GM12873 (cell line): ENCODE measurements around the gene NSD2.

Source experiments
- TF ChIP-seq, protein P1 (sequence below): IDR thresholded peaks from 2 replicates; pipeline ENCODE4 v1.5.1; 2012; ENCODE audit warnings: low read depth, mild to moderate bottlenecking, moderate library complexity, low read length, control low read depth; ENCODE audit not compliant: insufficient read depth; ENCODE audit errors: missing control alignments

The NSD2 gene

DNA sequence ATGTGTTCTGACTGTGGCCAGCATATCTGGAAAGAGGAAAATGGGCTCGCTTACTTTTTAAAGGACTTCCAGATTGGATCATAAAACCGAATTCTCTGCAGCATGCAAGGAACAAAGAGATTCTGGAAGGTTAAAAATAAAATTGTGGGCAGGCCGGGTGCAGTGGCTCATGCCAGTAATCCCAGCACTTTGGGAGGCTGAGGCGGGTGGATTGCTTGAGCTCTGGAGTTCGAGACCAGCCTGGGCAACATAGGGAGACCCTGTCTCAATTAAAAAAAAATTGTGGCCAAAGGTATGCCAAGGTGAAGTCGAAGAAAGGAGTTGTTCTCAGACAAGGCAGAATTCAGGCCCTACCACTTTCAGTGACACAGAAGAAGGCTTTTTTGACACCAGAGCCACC lies 99.7 kb downstream of the NSD2 start:
- TF ChIP-seq, protein P1, sequence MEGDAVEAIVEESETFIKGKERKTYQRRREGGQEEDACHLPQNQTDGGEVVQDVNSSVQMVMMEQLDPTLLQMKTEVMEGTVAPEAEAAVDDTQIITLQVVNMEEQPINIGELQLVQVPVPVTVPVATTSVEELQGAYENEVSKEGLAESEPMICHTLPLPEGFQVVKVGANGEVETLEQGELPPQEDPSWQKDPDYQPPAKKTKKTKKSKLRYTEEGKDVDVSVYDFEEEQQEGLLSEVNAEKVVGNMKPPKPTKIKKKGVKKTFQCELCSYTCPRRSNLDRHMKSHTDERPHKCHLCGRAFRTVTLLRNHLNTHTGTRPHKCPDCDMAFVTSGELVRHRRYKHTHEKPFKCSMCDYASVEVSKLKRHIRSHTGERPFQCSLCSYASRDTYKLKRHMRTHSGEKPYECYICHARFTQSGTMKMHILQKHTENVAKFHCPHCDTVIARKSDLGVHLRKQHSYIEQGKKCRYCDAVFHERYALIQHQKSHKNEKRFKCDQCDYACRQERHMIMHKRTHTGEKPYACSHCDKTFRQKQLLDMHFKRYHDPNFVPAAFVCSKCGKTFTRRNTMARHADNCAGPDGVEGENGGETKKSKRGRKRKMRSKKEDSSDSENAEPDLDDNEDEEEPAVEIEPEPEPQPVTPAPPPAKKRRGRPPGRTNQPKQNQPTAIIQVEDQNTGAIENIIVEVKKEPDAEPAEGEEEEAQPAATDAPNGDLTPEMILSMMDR: no peak

DNA sequence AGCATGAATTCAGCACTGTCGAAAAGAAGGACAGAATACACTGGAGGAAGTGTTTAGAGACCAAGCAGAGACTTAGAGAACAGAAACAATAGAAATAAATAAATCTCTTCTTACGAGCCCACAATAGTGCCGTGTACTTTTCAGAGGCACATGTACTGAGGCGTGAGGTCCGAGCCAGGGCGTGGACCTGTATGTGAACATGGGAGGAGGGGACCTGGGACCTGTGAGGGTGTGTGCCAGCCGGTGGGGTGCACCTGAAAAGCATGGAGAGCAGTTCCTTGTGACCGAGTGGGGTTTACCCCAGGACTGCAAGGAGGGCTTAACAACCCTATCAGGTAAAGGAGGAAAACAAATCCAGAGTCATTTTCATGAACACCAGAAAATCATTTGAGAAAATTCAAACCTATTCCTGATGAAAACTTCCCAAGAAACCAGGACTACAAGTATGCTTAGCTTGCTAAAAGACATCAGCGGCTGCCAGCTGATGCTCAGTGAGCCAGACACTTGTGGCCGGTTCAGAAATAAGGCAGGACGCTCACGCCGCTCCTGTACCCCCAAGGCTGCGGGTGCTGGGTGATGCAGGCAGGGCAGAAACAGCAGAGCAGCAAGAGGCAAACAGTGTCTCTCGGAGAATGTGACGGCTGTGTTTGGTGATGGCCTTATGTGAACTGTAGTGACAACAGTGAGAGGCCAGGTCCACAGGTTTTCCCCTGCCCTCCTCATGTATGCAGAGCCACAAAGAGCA lies 100.4 kb downstream of the NSD2 start:
- TF ChIP-seq, protein P1: no peak

DNA sequence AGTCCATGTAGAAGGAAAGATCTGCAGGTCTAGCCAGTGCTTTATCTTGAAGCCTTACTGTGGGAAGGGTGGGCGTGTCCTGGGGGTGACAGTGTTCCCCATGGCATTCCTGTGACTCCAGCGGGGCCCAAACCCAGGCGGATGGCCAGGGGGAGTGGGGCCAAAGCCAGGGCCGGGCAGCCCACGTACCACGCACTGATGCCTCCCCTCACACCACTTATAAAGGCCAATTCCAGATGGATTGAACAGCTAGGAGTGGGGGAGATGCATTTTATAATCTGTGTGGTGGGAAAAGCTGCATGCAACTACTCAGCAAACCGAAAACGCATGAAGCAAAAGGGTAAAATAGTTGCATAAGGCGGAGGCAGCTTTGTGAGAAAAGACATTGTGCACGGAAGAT lies 101.2 kb downstream of the NSD2 start:
- TF ChIP-seq, protein P1: no peak

DNA sequence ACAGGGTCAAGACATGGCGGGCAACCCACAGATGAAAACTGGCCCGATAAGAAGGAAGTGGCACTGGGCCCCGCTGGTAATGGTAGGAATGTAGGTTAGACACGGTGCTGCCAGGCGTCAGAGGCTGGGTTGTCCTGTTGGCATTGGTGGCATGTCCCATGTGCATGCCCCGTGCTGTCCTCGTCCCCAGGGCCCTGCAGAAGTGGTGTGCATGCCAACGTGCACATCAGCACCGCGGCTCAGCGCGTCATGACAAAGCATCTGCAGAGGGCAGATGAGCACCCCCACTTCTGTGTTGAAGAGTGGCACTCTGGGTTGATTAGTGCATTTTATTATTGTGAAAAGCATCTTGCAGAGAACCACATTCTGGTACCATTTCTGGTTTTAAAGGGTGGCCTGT lies 102.0 kb downstream of the NSD2 start:
- TF ChIP-seq, protein P1: no peak

DNA sequence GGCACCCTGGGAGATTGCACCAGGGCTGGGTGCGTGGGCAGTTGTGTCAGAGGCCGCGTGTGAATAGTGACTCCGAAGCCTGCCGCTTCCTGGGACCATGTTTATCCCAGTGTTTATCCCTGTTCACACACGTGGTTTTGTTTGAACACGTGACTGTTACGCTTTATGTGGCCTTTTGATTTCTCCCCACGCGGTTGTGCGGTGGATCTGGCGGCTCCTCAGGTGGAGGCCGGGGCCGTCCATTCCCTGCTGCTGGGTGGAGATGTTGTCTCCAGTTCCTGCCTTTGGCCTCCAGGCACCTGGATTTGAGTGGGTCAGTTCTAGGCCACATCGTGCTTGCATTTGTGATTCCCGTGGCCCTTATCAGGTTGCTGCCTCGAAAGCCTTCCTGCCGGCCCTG lies 102.5 kb downstream of the NSD2 start:
- TF ChIP-seq, protein P1: no peak

DNA sequence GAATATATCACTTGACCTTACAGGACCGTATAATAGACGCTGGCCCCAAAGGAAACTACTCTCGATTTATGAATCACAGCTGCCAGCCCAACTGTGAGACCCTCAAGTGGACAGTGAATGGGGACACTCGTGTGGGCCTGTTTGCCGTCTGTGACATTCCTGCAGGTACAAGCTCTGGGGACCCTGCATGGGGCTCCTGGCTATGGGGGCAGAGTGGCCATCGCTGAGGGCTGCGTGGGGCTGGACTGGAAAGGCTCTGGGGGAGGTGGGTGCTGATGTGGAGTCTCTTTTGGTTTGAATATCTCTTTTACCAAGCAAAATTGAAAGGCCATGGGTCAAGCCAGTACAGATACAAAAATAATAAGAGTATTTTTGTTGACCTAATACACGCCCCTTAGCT lies 103.6 kb downstream of the NSD2 start:
- TF ChIP-seq, protein P1: no peak

DNA sequence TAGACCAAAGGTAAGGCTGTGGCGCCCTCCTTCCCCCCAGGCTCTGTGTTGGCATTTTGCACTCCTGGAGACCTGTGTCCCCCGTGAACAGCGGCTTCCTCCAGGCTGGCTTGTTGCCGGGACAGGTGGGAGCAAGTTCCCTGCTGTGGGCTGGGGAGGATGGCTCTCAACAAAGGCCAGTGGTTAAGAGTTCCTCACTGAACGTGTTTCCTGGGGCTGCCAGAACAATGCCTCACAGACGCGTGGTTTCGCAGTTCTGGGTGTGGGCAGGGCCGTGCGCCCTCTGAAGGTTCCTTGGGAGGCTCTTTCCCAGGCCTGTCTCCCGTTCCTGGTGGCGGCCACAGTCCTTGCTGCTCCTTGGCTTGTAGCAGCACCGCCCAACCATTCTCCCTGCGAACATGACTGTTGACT lies 104.2 kb downstream of the NSD2 start:
- TF ChIP-seq, protein P1: no peak
